Thoracic aorta (tissue), 2 donors: ENCODE measurements around the gene NPTN. TPM values are rescaled to one million over a fixed set of nuclear protein-coding genes. Genes with fewer than 3 reads are reported as not detected.
"Not testable (repeated sequence)": the region's sequence is repeated elsewhere in the genome, so short reads cannot be mapped to it uniquely, and the experiment has no call there.

Experiments
- ATAC-seq: fragments of 150-250 bp; one replicate; pipeline ENCODE4 v1.8.0; 2017; ENCODE audit warnings: low read depth; ENCODE audit not compliant: insufficient number of reproducible peaks, low FRiP score
- DNase-seq: peaks from one replicate; pipeline ENCODE4 v3.0.0-alpha.2; 2020; ENCODE audit warnings: low spot score
- H3K27ac ChIP-seq, 2 donors: fragments of 200-600 bp; sonication (generic); 1 replicate in 1 of 2; 2 replicates in 1 of 2; pipeline ENCODE4 v1.5.1; 2016; ENCODE audit warnings: mild to moderate bottlenecking in 2 of 2, moderate library complexity in 2 of 2
- H3K27me3 ChIP-seq: fragments of 200-600 bp; sonication (generic); replicated peaks from 2 replicates; pipeline ENCODE4 v1.6.0; 2016; ENCODE audit warnings: mild to moderate bottlenecking; ENCODE audit not compliant: insufficient read depth
- H3K36me3 ChIP-seq: fragments of 200-600 bp; sonication (generic); one replicate; pipeline ENCODE4 v1.5.1; 2016
- H3K4me1 ChIP-seq, 2 donors: fragments of 200-600 bp; sonication (generic); 1 replicate in 1 of 2; 2 replicates in 1 of 2; pipeline versions ENCODE4 v1.5.1 to v1.6.0; 2016; ENCODE audit warnings: low read depth in 2 of 2, mild to moderate bottlenecking in 1 of 2; ENCODE audit not compliant: control insufficient read depth in 1 of 2
- H3K4me3 ChIP-seq: fragments of 200-600 bp; sonication (generic); 2 replicates; pipeline ENCODE4 v1.5.1; 2016; ENCODE audit warnings: mild to moderate bottlenecking
- H3K9me3 ChIP-seq: fragments of 200-600 bp; sonication (generic); 2 replicates; pipeline ENCODE4 v1.5.1; 2016
- total RNA-seq, 2 donors: library from RNA; depleted of rRNA; stranded (reverse); fragments of >200 nt; gene quantifications; one replicate each; pipeline versions ENCODE4 v1.1.0 to v1.2.3, GENCODE V29; 2016
- TF ChIP-seq, protein P1 (sequence below): fragments of 200-600 bp; sonication (generic); IDR thresholded peaks from one replicate; pipeline ENCODE4 v1.5.1; 2019; ENCODE audit warnings: antibody characterized with exemption

The NPTN gene
- total RNA-seq, 2 donors from 2014 or later = 247 to 250 TPM

DNA sequence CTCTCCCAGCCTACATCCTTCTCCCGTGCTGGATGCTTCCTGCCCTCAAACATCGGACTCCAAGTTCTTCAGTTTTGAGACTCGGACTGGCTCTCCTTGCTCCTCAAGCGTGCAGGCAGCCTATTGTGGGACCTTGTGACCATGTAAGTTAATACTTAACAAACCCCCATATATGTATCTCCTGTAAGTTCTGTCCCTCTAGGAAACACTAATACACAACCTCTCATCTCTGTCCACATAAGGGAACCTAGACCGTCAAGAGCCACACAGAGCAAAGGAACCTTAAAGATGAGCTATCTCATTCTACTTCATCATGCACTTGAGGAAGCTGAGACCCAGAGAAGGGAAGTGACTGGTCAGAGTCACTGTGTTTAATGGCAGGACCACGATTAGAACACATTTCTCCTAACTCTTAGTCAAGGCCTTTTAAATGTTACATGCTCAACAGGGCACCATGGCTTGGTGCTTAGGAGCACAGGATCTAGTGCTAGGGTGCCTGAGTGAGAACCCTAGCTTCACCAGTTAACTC is 50.3 kb downstream of the NPTN start:
- TF ChIP-seq, protein P1, sequence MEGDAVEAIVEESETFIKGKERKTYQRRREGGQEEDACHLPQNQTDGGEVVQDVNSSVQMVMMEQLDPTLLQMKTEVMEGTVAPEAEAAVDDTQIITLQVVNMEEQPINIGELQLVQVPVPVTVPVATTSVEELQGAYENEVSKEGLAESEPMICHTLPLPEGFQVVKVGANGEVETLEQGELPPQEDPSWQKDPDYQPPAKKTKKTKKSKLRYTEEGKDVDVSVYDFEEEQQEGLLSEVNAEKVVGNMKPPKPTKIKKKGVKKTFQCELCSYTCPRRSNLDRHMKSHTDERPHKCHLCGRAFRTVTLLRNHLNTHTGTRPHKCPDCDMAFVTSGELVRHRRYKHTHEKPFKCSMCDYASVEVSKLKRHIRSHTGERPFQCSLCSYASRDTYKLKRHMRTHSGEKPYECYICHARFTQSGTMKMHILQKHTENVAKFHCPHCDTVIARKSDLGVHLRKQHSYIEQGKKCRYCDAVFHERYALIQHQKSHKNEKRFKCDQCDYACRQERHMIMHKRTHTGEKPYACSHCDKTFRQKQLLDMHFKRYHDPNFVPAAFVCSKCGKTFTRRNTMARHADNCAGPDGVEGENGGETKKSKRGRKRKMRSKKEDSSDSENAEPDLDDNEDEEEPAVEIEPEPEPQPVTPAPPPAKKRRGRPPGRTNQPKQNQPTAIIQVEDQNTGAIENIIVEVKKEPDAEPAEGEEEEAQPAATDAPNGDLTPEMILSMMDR = no peak
- Histone ChIP-seq H3K27me3 (no peaks in the 10 kb centered on the region), H3K9me3 (no peaks in the 10 kb centered on the region), H3K36me3 (peaks cover 48% of the 10 kb centered on the region), H3K4me3 (no peak overlapping the region), H3K4me1 (no peaks in the 10 kb centered on the region), H3K27ac (no peak overlapping the region)
- DNase-seq = no peak
- no peak for ATAC-seq

DNA sequence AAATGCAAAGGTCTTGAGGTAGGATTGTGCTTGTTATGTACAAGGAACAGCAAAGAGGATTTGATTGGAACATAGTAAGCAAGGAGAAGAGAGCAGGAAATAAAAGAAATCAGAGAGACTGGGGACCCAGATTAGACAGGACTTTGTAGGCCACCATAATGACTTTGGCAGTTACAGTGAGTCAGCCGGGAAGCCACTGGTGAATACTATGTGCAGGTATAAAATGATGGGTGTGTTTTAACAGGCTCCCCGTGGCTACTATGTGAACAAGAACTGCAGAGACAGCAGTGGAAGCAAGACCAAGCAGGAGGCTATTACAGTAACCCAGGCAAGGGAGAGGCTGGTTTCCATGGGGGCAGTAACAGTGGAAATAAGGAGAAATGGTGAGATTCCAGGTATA is 55.2 kb downstream of the NPTN start:
- TF ChIP-seq, protein P1 = no peak
- Histone ChIP-seq H3K9me3 (no peaks in the 10 kb centered on the region), H3K4me1 (peaks cover 0 to 6% of the 10 kb centered on the region in 2 donors), H3K27me3 (no peaks in the 10 kb centered on the region), H3K36me3 (peaks cover 31% of the 10 kb centered on the region), H3K4me3 (no peak overlapping the region), H3K27ac (no peak overlapping the region)
- DNase-seq = no peak
- ATAC-seq = no peak

DNA sequence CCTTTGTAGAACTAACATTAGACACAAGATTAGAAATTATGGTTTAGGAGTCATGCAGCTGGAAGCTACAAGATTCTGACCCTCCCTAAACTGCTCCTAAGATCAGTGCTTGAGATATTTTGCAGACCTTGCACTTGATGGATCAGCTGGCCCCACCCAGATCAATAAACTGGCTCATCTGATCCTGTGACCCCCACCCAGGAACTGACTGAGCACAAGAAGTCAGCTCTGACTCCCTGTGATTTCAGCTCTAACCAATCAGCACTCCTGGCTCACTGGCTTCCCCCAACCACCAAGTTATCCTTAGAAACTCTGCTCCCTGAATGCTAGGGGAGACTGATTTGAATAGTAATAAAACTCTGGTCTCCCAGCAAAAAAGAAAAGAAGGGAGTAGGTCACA is 55.6 kb downstream of the NPTN start:
- H3K9me3 ChIP-seq, ATAC-seq, DNase-seq, H3K4me3 ChIP-seq, H3K27ac ChIP-seq, H3K27me3 ChIP-seq, H3K4me1 ChIP-seq: not testable (repeated sequence)
- peaks cover 29% of the 10 kb centered on the region for H3K36me3 ChIP-seq

DNA sequence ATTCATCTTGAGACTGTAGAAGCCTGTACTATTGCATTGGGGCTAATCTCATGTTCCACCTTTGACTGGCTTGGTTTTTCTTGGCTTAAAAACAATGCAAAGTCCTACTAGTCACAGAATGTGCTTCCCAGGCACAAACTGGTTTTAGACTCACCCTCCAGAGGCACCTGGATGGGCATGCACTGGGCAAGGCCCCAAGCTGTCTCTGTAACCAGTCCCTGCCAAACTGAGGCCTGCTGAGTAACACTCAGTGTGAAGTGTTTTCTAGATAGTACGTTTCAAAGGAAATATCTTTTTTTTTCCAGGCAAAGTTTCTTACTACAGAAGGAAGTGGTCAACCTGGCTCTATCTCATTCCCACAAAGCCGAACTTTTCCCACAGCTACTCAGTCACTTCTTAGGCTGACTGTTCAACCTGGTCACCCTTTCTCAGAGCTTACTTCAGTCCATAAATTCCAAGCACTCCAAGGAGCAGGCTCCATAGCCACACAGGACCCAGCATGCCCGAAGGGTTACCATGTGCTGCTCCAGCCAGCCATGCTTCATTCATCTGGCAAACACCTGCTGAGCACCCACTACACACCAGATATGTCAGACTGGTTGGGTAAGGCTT is 57.4 kb downstream of the NPTN start:
- DNase-seq = no peak
- H3K27ac ChIP-seq = no peak overlapping the region
- H3K27me3 ChIP-seq = no peaks in the 10 kb centered on the region
- no peaks in the 10 kb centered on the region for H3K9me3 ChIP-seq
- H3K36me3 ChIP-seq = peaks cover 42% of the 10 kb centered on the region
- H3K4me1 ChIP-seq = peaks cover 0 to 6% of the 10 kb centered on the region in 2 donors
- no peak overlapping the region for H3K4me3 ChIP-seq
- no peak for ATAC-seq
- TF ChIP-seq, protein P1 = no peak

DNA sequence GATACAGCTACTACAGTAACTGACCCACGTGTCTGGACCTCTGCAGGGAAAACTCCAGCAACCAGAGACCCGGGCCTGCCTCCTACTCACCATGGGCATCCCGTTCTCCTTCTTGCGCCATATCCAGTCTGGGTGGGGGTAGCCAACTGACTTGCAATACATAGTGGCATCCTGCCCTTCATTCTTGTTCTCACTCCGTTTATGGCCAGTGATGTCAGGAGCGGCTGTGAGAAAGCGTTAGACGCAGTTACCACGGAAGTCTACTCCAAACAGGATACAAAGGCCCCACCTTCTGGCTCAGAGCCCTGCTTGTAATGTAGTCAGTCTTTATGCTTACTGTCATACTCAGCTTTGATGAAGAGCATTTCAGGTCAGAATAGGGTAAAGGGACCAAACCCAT is 59.6 kb downstream of the NPTN start:
- TF ChIP-seq, protein P1 = no peak
- peaks cover 55% of the 10 kb centered on the region for H3K36me3 ChIP-seq
- DNase-seq (no peak), ATAC-seq (no peak)
- H3K9me3 ChIP-seq = no peaks in the 10 kb centered on the region
- no peaks in the 10 kb centered on the region for H3K27me3 ChIP-seq
- peaks cover 0 to 6% of the 10 kb centered on the region in 2 donors for H3K4me1 ChIP-seq
- no peak overlapping the region for H3K27ac ChIP-seq
- no peak overlapping the region for H3K4me3 ChIP-seq

DNA sequence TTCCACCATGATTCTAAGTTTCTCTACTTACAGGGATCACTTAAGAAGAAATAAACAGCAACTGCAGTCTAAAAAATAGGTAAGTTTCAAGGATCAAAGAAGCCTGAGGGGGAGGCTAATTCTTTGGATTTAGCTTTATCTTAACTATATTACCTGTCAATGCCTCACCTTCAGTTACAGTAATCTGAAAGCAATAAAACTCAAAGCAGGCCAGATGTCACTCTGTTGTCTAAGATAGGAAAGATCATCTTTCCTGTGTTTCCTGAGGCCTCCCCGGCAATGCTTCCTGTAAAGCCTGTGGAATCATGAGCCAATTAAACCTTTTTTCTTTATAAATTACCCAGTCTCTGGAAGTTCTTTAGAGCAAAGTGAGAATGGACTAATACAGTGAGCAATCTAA is 60.2 kb downstream of the NPTN start:
- TF ChIP-seq, protein P1 = no peak
- H3K9me3 ChIP-seq = no peaks in the 10 kb centered on the region
- no peak overlapping the region for H3K27ac ChIP-seq
- H3K36me3 ChIP-seq = peaks cover 60% of the 10 kb centered on the region
- no peaks in the 10 kb centered on the region for H3K27me3 ChIP-seq
- DNase-seq = no peak
- no peak overlapping the region for H3K4me3 ChIP-seq
- H3K4me1 ChIP-seq = peaks cover 0 to 6% of the 10 kb centered on the region in 2 donors
- no peak for ATAC-seq
